SK-N-SH treated with all-trans-retinoic acid at 6 μM for 48 hours (cell line): ENCODE results near the gene NKAIN4.

Experiments
- ATAC-seq: fragments of 200-7000 bp; cut with Tn5 transposase; 3 replicates; pipeline ENCODE4 v1.9.1; 2020; ENCODE audit warnings: mild to moderate bottlenecking, moderate library complexity
- ARNTL ChIP-seq: fragments of 450-650 bp; formaldehyde crosslinking; IDR thresholded peaks from 2 replicates; pipeline ENCODE4 v1.5.0; 2020; ENCODE audit warnings: low read depth, mild to moderate bottlenecking, moderate library complexity, borderline replicate concordance
- CSDC2 ChIP-seq: fragments of 250-450 bp; sonication (Bioruptor Pico); IDR thresholded peaks from 2 replicates; pipeline ENCODE4 v1.5.0; 2020; ENCODE audit warnings: mild to moderate bottlenecking, moderate library complexity
- ESRRG ChIP-seq: fragments of 250-450 bp; sonication (Bioruptor Pico); IDR thresholded peaks from 2 replicates; pipeline ENCODE4 v1.6.1; 2021; ENCODE audit warnings: mild to moderate bottlenecking
- ISL1 ChIP-seq: fragments of 250-450 bp; sonication (Bioruptor Pico); IDR thresholded peaks from 2 replicates; pipeline ENCODE4 v2.1.2; 2022; ENCODE audit warnings: mild to moderate bottlenecking, moderate library complexity
- RARB ChIP-seq: fragments of 250-450 bp; sonication (Bioruptor Pico); IDR thresholded peaks from 2 replicates; pipeline ENCODE4 v1.8.0; 2021; ENCODE audit warnings: mild to moderate bottlenecking, moderate library complexity
- SNAI2 ChIP-seq: fragments of 250-450 bp; sonication (Bioruptor Pico); IDR thresholded peaks from 2 replicates; pipeline ENCODE4 v1.5.0; 2020; ENCODE audit warnings: mild to moderate bottlenecking, moderate library complexity
- TCF4 ChIP-seq: fragments of 250-450 bp; sonication (Bioruptor Pico); IDR thresholded peaks from 2 replicates; pipeline ENCODE4 v1.8.0; 2021; ENCODE audit warnings: mild to moderate bottlenecking, moderate library complexity, borderline replicate concordance
- ZC3H10 ChIP-seq: fragments of 250-450 bp; sonication (Bioruptor Pico); IDR thresholded peaks from 2 replicates; pipeline ENCODE4 v1.5.1; 2021; ENCODE audit warnings: mild to moderate bottlenecking, moderate library complexity
- ZFP3 ChIP-seq: fragments of 250-450 bp; sonication (Bioruptor Pico); IDR thresholded peaks from 2 replicates; pipeline ENCODE4 v1.5.0; 2020; ENCODE audit warnings: mild to moderate bottlenecking, moderate library complexity
- ZFP30 ChIP-seq: fragments of 450-650 bp; formaldehyde crosslinking; IDR thresholded peaks from 2 replicates; pipeline ENCODE4 v1.5.0; 2022; ENCODE audit warnings: mild to moderate bottlenecking, moderate library complexity
- ZNF70 ChIP-seq: fragments of 450-650 bp; formaldehyde crosslinking; IDR thresholded peaks from 2 replicates; pipeline ENCODE4 v1.5.0; 2020; ENCODE audit warnings: mild to moderate bottlenecking, moderate library complexity
- ZNF8 ChIP-seq: fragments of 450-650 bp; formaldehyde crosslinking; IDR thresholded peaks from 2 replicates; pipeline ENCODE4 v1.5.0; 2020; ENCODE audit warnings: mild to moderate bottlenecking, moderate library complexity
- TF ChIP-seq, protein P1 (sequence below): fragments of 250-450 bp; sonication (Bioruptor Pico); IDR thresholded peaks from 2 replicates; pipeline ENCODE4 v1.5.0; 2020; ENCODE audit warnings: mild to moderate bottlenecking, moderate library complexity
- TF ChIP-seq, protein P2 (sequence below): fragments of 250-450 bp; sonication (Bioruptor Pico); IDR thresholded peaks from 2 replicates; pipeline ENCODE4 v1.5.1; 2020; ENCODE audit warnings: low read depth, mild to moderate bottlenecking, moderate library complexity
- TF ChIP-seq, protein P3 (sequence below): fragments of 250-450 bp; sonication (Bioruptor Pico); IDR thresholded peaks from 2 replicates; pipeline ENCODE4 v1.8.0; 2020; ENCODE audit warnings: mild to moderate bottlenecking, moderate library complexity, borderline replicate concordance
- TF ChIP-seq, protein P4 (sequence below): fragments of 250-450 bp; sonication (Bioruptor Pico); IDR thresholded peaks from 2 replicates; pipeline ENCODE4 v1.5.1; 2021; ENCODE audit warnings: mild to moderate bottlenecking, moderate library complexity

The NKAIN4 gene

DNA sequence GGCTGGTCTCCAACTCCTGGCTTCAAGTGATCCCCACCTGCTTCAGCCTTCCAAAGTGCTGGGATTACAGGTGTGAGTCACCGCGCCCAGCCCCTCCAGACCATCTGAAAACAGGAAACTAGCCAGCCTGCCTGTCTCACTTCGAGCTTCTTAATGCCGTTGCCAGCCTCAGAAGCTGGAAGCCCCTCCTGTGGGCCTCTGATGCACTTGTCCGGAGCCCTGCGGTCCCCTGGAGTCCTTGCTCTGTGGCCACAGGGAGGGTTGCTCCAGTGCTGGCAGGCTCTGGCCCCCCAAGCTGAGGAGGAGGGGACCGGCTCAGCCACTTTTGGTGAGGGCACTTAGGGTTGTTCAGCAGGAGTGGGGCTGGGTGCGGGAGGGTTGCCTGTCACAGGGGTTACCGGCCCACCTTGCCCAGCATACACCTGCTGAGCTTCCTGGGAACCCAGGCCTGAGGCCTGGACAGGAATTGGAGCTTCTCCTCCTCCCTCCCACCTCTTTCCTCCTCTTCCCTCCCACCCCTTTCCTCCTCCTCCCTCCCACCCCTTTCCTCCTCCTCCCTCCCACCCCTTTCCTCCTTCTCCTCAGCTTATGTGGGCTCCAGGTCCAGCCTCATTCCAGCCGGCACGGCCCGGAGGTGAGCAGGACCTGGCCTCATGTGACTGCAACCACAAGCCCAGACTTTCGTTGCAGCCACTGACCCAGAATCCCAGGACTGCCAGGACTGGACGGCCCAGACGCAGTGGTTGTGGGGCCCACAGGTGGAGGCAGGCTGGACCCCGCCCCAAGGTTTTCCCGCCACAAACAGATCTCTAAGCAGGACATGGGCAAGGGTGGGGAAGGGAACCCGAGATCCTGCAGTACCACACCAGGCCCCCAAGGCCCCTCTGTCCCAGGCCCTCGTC, 28.0 kb downstream of the NKAIN4 start:
- ATAC-seq: no peak
- TF ChIP-seq, protein P1, sequence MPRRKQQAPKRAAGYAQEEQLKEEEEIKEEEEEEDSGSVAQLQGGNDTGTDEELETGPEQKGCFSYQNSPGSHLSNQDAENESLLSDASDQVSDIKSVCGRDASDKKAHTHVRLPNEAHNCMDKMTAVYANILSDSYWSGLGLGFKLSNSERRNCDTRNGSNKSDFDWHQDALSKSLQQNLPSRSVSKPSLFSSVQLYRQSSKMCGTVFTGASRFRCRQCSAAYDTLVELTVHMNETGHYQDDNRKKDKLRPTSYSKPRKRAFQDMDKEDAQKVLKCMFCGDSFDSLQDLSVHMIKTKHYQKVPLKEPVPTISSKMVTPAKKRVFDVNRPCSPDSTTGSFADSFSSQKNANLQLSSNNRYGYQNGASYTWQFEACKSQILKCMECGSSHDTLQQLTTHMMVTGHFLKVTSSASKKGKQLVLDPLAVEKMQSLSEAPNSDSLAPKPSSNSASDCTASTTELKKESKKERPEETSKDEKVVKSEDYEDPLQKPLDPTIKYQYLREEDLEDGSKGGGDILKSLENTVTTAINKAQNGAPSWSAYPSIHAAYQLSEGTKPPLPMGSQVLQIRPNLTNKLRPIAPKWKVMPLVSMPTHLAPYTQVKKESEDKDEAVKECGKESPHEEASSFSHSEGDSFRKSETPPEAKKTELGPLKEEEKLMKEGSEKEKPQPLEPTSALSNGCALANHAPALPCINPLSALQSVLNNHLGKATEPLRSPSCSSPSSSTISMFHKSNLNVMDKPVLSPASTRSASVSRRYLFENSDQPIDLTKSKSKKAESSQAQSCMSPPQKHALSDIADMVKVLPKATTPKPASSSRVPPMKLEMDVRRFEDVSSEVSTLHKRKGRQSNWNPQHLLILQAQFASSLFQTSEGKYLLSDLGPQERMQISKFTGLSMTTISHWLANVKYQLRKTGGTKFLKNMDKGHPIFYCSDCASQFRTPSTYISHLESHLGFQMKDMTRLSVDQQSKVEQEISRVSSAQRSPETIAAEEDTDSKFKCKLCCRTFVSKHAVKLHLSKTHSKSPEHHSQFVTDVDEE (CRISPR knock-in tag): no peak
- TF ChIP-seq ZNF70 (no peak), TCF4 (CRISPR knock-in tag) (no peak), ZC3H10 (no peak), ZFP3 (no peak), SNAI2 (no peak), ARNTL (CRISPR knock-in tag) (no peak), ZFP30 (CRISPR knock-in tag) (no peak)
- TF ChIP-seq, protein P2, sequence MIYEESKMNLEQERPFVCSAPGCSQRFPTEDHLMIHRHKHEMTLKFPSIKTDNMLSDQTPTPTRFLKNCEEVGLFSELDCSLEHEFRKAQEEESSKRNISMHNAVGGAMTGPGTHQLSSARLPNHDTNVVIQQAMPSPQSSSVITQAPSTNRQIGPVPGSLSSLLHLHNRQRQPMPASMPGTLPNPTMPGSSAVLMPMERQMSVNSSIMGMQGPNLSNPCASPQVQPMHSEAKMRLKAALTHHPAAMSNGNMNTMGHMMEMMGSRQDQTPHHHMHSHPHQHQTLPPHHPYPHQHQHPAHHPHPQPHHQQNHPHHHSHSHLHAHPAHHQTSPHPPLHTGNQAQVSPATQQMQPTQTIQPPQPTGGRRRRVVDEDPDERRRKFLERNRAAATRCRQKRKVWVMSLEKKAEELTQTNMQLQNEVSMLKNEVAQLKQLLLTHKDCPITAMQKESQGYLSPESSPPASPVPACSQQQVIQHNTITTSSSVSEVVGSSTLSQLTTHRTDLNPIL: no peak

DNA sequence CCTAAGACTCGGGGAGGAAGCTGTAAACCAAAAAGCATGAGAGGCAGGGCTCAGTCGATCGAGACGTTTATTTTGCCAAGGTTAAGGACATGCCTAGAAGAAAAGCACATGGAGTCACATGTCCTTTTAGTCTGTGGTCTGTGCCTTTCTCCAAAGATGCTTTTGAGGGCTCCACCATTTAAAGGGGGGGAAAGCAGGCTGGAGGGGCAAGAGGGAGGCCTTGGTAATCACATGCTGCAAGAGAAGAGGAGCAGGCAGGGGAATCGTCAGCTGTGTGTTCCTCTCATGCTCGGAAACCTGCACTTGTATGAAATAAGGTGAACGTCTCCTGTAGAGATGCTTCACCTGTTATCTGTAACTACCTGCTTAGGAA, 29.2 kb downstream of the NKAIN4 start:
- ATAC-seq: no peak; the same call in 2 of the 3 replicates
- TF ChIP-seq ZC3H10 (no peak), CSDC2 (CRISPR knock-in tag) (no peak), RARB (no peak), TCF4 (CRISPR knock-in tag) (no peak), SNAI2 (no peak), ESRRG (CRISPR knock-in tag) (no peak), ARNTL (CRISPR knock-in tag) (no peak), ZNF8 (CRISPR knock-in tag) (no peak), ISL1 (CRISPR knock-in tag) (no peak)
- TF ChIP-seq, protein P3, sequence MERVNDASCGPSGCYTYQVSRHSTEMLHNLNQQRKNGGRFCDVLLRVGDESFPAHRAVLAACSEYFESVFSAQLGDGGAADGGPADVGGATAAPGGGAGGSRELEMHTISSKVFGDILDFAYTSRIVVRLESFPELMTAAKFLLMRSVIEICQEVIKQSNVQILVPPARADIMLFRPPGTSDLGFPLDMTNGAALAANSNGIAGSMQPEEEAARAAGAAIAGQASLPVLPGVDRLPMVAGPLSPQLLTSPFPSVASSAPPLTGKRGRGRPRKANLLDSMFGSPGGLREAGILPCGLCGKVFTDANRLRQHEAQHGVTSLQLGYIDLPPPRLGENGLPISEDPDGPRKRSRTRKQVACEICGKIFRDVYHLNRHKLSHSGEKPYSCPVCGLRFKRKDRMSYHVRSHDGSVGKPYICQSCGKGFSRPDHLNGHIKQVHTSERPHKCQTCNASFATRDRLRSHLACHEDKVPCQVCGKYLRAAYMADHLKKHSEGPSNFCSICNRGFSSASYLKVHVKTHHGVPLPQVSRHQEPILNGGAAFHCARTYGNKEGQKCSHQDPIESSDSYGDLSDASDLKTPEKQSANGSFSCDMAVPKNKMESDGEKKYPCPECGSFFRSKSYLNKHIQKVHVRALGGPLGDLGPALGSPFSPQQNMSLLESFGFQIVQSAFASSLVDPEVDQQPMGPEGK (CRISPR knock-in tag): no peak
- TF ChIP-seq, protein P4, sequence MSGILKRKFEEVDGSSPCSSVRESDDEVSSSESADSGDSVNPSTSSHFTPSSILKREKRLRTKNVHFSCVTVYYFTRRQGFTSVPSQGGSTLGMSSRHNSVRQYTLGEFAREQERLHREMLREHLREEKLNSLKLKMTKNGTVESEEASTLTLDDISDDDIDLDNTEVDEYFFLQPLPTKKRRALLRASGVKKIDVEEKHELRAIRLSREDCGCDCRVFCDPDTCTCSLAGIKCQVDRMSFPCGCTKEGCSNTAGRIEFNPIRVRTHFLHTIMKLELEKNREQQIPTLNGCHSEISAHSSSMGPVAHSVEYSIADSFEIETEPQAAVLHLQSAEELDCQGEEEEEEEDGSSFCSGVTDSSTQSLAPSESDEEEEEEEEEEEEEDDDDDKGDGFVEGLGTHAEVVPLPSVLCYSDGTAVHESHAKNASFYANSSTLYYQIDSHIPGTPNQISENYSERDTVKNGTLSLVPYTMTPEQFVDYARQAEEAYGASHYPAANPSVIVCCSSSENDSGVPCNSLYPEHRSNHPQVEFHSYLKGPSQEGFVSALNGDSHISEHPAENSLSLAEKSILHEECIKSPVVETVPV (CRISPR knock-in tag): no peak
- TF ChIP-seq, protein P2: no peak
- TF ChIP-seq, protein P1 (CRISPR knock-in tag): no peak
